Tibial nerve (tissue), 4 donors: Measurements from ENCODE around the gene FAM76B. TPM values are rescaled to one million over a fixed set of nuclear protein-coding genes. Genes with fewer than 3 reads are reported as not detected.

Source experiments
- DNase-seq, 2 donors: peaks; one replicate each; pipeline ENCODE4 v3.0.0-alpha.2; 2019; ENCODE audit warnings: low spot score in 2 of 2
- H3K27ac ChIP-seq, 4 donors: fragments of 200-600 bp; sonication (generic) in 3 of 4; one replicate each; pipeline ENCODE4 v1.5.1; 2017 to 2019; ENCODE audit warnings: mild to moderate bottlenecking in 1 of 4
- H3K27me3 ChIP-seq, 2 donors: fragments of 200-600 bp; sonication (generic) in 1 of 2; one replicate each; pipeline versions ENCODE4 v1.5.1 to v1.6.0; 2017 to 2019
- H3K36me3 ChIP-seq, 3 donors: fragments of 200-600 bp; sonication (generic); one replicate each; pipeline ENCODE4 v1.5.1; 2018 to 2019
- H3K4me1 ChIP-seq, 4 donors: fragments of 200-600 bp; sonication (generic) in 3 of 4; one replicate each; pipeline ENCODE4 v1.5.1; 2017 to 2019
- H3K4me3 ChIP-seq, 4 donors: fragments of 200-600 bp; sonication (generic) in 3 of 4; one replicate each; pipeline ENCODE4 v1.5.1; 2017 to 2019; ENCODE audit warnings: mild to moderate bottlenecking in 1 of 4, moderate library complexity in 1 of 4
- H3K9me3 ChIP-seq, 4 donors: fragments of 200-600 bp; sonication (generic) in 3 of 4; one replicate each; pipeline ENCODE4 v1.5.1; 2017 to 2019
- CTCF ChIP-seq, 5 experiments: fragments of 200-600 bp in 3 of 5; fragments of 450-650 bp in 2 of 5; sonication (generic) in 3 of 5; IDR thresholded peaks; one replicate each; pipeline ENCODE4 v1.5.1; 2016 to 2019; ENCODE audit warnings: antibody characterized with exemption in 5 of 5, mild to moderate bottlenecking in 3 of 5, moderate library complexity in 2 of 5
- EP300 ChIP-seq, 2 donors: sonication (generic); formaldehyde crosslinking; IDR thresholded peaks; one replicate each; pipeline ENCODE4 v1.6.1; 2017; ENCODE audit warnings: antibody characterized with exemption in 2 of 2, mild to moderate bottlenecking in 1 of 2
- POLR2A ChIP-seq, 2 donors: fragments of 450-650 bp; IDR thresholded peaks; one replicate each; pipeline ENCODE4 v1.6.1; 2017; ENCODE audit warnings: antibody characterized with exemption in 2 of 2, mild to moderate bottlenecking in 2 of 2, moderate library complexity in 2 of 2
- WGBS, 2 donors: methylation state at CpG; one replicate each; pipeline ENCODE4 v1.1.5; 2018; 5-methylcytosine and 5-hydroxymethylcytosine counted together
- total RNA-seq, 4 donors: library from RNA; depleted of rRNA; stranded (reverse); fragments of >200 nt; gene quantifications; one replicate each; pipeline ENCODE4 v1.1.0, GENCODE V29; 2016

FAM76B gene
- 10 to 100 TPM; 46.1 to 91.8 (median 54.3) TPM for total RNA-seq

DNA sequence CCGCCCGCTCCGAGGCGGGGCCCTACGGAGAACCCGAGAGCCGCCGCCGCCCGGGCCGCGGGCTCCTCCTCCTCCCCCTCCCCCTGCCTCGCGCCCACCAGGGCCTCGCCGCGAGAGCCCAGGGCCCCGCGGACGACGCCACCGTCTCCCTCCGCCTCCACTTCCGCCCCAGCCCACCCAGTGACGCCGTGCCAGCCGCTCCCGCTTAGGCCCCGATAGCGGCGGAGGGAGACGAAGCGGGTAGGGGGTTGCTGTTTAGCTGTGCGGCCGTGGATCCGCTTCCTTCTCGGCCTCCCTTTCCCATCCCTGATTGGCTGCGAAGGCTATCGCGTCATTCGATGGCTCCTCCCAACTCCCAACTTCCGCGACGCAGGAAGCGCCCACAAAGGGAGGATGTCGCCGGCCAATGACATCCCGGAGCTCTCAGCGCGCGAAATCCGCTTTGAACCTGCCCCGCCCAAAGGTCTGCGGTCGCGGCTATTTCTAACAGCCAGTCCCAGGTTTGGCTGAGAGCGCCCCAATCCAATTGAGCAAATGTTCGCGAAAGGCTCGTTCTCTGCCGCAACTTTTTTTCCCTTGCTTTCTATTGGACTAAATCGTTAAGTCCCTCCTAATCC, at the start of gene FAM76B:
Gene FAM76B (minus strand): TSS at position 277 of the 617 bp plus-strand sequence. CDS start 304 bp downstream, outside the sequence.
- peak within 1 kb of the TSS; percentile 71 to 96 (median 90) for H3K4me3 ChIP-seq
- no peaks in the 10 kb centered on the region for H3K9me3 ChIP-seq
- TF ChIP-seq POLR2A (IDR thresholded peaks at IDR 0.05): peak; percentile 87 to 96
- no peak for TF ChIP-seq CTCF (IDR thresholded peaks at IDR 0.05)
- peak; percentile 47 to 98 for TF ChIP-seq EP300 (IDR thresholded peaks at IDR 0.05)
- DNase-seq: peak; percentile 91 to 93
- WGBS, 2 donors: 0% methylated on average over 26 to 42 of the region's 62 CpGs
- H3K36me3 ChIP-seq: peaks cover 0 to 30% (median 0%) of the 10 kb centered on the region in 3 donors
- peak within 1 kb of the TSS; percentile 99 to 100 (median 99) for H3K27ac ChIP-seq
- H3K27me3 ChIP-seq: no peaks in the 10 kb centered on the region
- peaks cover 6 to 42% (median 18%) of the 10 kb centered on the region in 4 donors for H3K4me1 ChIP-seq

- 14 to 16% methylated on average over 3 of the region's 3 CpGs for WGBS, 2 donors
- Histone ChIP-seq H3K27ac (no peak overlapping the region), H3K36me3 (peaks cover 0 to 55% (median 5%) of the 10 kb centered on the region in 3 donors), H3K9me3 (no peaks in the 10 kb centered on the region), H3K27me3 (no peaks in the 10 kb centered on the region), H3K4me3 (no peak overlapping the region), H3K4me1 (peaks cover 0 to 15% (median 0%) of the 10 kb centered on the region in 4 donors)
- peak; percentile 38 to 67 for DNase-seq
- TF ChIP-seq POLR2A (IDR thresholded peaks at IDR 0.05) (no peak), EP300 (IDR thresholded peaks at IDR 0.05) (peak in 1 of 2 donors; percentile 62), CTCF (IDR thresholded peaks at IDR 0.05) (peak; percentile 77 to 89 (median 85))
These were observed 46.3 kb upstream of the FAM76B start for GRCh38 chr11:95835768-95836488.

DNA sequence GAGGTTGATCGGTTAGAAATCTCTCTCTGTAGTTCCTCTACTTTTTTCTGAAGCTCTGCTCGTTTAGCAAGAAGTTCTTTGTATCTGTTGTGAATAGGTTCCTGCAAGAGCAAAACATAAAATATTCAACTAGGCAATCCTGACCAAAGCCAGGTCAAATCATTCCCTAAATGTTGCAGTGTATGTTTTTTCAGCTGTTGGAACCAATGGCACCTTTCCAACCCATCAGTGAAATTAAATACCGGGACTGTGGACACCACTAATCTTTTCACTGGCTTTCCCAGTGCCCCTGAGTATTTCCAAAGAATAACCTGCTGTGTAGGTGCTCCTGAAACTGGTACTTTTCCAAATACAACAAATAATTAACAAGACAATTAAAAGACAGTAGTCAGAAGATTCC, 45.8 kb upstream of the FAM76B start:
- Histone ChIP-seq H3K36me3 (peaks cover 0 to 54% (median 5%) of the 10 kb centered on the region in 3 donors), H3K4me3 (no peak overlapping the region), H3K9me3 (no peaks in the 10 kb centered on the region), H3K4me1 (peaks cover 0 to 15% (median 0%) of the 10 kb centered on the region in 4 donors), H3K27me3 (no peaks in the 10 kb centered on the region), H3K27ac (no peak overlapping the region)
- TF ChIP-seq CTCF (IDR thresholded peaks at IDR 0.05) (no peak), POLR2A (IDR thresholded peaks at IDR 0.05) (no peak), EP300 (IDR thresholded peaks at IDR 0.05) (no peak)
- DNase-seq: peak in 1 of 2 donors; percentile 25
- 43 to 53% methylated on average over 3 of the region's 3 CpGs for WGBS, 2 donors

DNA sequence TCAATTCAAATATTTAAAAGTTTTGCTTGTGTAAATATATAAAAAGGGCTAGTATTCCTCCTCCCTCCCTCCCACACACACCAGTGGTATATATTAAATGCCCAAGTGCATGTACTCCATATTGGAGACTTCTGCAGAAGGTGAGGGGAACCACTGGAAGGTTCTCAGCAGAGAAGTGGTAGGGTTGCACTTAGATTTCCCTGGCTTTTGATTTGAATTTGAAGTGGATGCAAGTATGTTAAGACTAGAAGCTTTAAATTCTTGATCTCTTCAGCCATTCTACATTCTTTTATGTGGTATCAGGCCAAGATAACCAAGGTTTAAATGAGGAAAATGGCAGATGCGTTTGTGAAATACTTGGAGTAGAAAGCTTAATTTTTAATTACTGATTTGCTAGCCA, 43.8 kb upstream of the FAM76B start:
- H3K4me1 ChIP-seq: peaks cover 0 to 15% (median 0%) of the 10 kb centered on the region in 4 donors
- H3K9me3 ChIP-seq: no peaks in the 10 kb centered on the region
- TF ChIP-seq EP300 (IDR thresholded peaks at IDR 0.05): no peak
- TF ChIP-seq CTCF (IDR thresholded peaks at IDR 0.05): no peak
- no peak for TF ChIP-seq POLR2A (IDR thresholded peaks at IDR 0.05)
- no peak overlapping the region for H3K4me3 ChIP-seq
- DNase-seq: no peak
- WGBS, 2 donors: 45 to 84% methylated on average over 1 of the region's 1 CpG
- no peaks in the 10 kb centered on the region for H3K27me3 ChIP-seq
- H3K36me3 ChIP-seq: peaks cover 0 to 66% (median 5%) of the 10 kb centered on the region in 3 donors
- no peak overlapping the region for H3K27ac ChIP-seq

- peaks cover 0 to 15% (median 0%) of the 10 kb centered on the region in 4 donors for H3K4me1 ChIP-seq
- no peaks in the 10 kb centered on the region for H3K9me3 ChIP-seq
- H3K36me3 ChIP-seq: peaks cover 0 to 72% (median 5%) of the 10 kb centered on the region in 3 donors
- H3K4me3 ChIP-seq: no peak overlapping the region
- no peak for DNase-seq
- H3K27me3 ChIP-seq: no peaks in the 10 kb centered on the region
- 61 to 77% methylated on average over 3 of the region's 3 CpGs for WGBS, 2 donors
- TF ChIP-seq POLR2A (IDR thresholded peaks at IDR 0.05) (no peak), CTCF (IDR thresholded peaks at IDR 0.05) (no peak), EP300 (IDR thresholded peaks at IDR 0.05) (no peak)
- H3K27ac ChIP-seq: no peak overlapping the region
These were observed 43.2 kb upstream of the FAM76B start for GRCh38 chr11:95832763-95833162.
